Stimulated activated CD8-positive, alpha-beta memory T cell treated with anti-CD3 and anti-CD28 coated beads, Interleukin-2, amount 100 ng/mL, for 48 hours (primary cell): Measurements from ENCODE around the gene LAMC2.
A peak's percentile ranks its signal among the peaks of the same experiment; 100 is the strongest.
"Not testable (repeated sequence)": the region's sequence is repeated elsewhere in the genome, so short reads cannot be mapped to it uniquely, and the experiment has no call there.

Experiments
- DNase-seq, 2 donors: peaks; one replicate each; pipeline ENCODE4 v3.0.0-alpha.2; 2020; ENCODE audit warnings: low read depth in 2 of 2

LAMC2 gene

DNA sequence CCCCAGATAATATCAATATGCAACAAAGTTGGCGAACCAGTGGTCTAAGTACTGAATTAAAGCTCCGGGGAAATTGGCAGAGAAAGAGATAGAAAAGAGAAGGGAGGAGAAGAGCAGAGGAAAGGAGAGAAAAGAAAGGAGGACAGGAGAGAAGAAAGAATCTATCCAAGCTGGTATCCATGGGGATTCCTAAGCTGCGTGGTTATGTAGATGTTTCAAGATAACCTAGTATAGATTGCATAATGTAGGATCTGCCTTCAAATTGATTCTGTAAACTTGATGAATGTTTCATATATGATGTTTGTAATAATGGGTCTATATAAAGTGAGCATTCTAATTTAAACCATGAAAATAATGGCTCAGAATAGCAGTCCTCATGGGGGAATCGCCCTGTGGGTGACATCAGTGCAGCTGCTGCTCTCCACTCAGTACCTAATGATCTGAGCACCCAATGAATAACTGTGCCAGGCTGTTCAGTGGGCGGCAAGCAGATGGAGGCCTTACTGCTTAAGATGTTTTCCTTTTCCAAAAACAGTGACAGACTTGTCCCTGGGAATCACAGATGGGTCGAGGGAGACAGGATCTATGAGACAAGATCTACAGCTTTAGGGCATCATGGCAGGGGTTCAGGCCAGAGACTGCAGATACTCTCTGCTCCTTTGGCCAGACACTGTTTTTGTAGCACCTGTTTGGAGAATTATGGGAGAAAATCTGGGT, 78.0 kb downstream of the LAMC2 start:
- DNase-seq, result no peak

DNA sequence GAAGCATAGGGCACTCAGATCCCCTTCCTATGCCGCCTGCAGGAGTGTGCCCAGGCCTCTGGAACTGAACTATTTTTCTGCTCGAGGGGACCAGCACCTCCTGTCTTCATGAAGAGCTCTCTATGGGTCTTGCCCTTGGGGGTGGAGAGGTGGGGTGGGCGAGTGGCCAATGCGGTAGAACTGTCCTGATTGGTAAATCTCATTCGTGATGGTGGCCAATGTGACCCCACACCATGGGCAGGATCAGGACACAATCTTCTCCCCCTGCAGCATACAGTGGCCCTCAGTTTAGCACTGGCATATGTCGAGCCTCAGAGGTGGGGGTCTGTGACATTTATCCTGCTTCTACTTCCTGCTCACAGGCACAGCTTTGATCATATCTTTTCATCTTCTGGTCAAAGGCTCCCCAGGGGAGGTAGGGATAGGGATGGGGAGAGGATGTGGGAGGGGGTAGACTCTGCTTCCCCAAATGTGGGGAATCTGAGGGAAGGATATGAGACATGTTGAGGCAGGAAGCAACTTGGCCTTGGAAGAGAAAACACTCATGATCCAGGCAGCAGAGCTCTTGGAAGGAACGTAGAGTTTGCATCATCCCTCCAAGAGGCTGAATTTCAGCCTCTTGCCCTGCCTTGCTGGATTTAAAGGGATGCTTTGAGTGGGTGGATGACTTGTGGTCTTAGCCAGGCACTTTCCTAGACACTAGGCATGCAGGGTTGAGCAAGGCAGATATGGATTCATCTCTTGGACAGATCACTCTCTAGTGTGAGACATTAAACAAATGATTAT, 81.8 kb downstream of the LAMC2 start:
- no peak for DNase-seq

DNA sequence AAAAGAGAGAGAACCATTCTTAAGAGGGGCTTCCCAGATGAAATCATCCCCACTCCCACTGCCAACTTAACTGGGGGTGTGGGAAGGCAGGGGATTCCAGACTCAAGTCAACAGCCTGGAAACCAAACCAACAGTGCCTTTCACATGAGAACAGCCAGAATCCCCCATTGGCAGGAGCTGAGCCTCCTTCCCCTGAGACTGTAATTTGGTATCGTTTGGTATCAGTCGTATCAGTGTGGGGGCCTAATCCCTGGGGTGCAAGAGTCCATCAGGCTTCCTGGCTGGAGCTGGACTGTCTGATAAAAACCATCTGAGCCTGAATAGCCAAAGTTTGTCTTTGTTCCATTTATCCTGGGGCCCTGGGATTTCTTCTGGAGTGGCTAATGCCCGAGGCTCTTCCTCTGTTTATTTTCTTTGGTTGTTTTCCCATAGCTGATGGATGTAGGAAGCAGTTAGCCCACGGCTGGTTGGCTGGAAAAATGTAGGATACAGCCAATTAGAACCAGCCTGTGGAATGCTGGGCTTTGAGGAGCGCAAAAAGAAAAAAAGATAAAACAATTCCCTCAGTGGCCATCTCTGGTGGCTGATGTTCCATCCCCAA, 84.6 kb downstream of the LAMC2 start:
- no peak for DNase-seq

GRCh38 chr1:183272390-183272848, 86.4 kb downstream of the LAMC2 start:
- DNase-seq, result no peak

- no peak for DNase-seq
Observed at GRCh38 chr1:183273300-183273699, 87.2 kb downstream of the LAMC2 start.

DNA sequence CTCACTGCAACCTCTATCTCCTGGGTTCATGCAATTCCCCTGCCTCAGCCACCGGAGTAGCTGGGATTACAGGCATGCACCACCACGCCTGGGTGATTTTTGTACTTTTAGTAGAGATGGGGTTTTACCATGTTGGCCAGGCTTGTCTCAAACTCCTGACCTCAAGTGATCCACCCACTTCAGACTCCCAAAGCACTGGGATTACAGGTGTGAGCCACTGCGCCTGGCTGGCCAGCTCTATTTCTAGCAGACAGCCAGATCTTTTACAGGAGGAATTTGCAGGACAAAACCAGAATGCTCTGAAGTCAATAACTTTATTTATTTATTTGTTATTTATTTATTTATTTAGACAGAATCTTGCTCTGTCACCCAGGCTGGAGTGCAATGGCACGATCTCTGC, 87.9 kb downstream of the LAMC2 start:
- not testable (repeated sequence) for DNase-seq

- no peak for DNase-seq
Observed at GRCh38 chr1:183274836-183275235, 88.8 kb downstream of the LAMC2 start.

GRCh38 chr1:183275322-183275721, 89.3 kb downstream of the LAMC2 start:
- DNase-seq, result no peak

DNA sequence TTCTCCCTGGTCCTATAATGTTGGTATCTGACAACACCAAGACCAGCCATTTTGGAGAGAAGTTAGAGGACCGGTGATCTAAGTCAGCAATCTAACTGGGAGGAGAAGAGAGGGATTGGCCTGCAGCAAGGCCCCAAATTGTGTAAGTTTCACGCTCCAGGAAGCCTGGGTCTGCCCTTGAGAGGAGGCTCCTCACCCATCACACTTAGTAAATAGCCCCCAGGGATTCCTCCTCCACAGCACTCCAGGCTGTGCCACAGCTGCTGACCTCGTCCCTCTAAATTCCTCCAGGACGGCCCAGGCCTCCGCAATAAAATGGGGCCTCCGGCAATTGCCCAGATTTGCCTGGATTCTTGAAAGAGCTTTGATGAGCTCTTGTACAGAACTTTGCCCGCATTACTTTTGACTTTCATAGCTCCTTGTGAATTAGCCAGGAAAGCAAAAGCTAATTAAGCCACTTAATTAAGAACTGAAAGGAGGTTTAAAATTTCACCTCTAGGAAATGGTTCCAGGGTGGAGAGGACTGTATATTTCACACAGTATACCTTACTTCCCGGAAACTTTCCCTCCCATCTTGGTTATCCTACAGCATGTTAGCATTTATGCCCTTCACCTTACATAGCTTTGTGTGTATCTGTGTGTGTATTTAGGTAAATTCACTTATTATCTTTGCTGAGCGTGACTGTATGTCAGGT, 90.5 kb downstream of the LAMC2 start:
- no peak for DNase-seq

GRCh38 chr1:183277821-183278738, 92.0 kb downstream of the LAMC2 start:
- DNase-seq, result no peak

GRCh38 chr1:183278739-183279591, 92.9 kb downstream of the LAMC2 start:
- no peak for DNase-seq

- DNase-seq, result no peak
Observed at GRCh38 chr1:183279835-183280234, 93.8 kb downstream of the LAMC2 start.

DNA sequence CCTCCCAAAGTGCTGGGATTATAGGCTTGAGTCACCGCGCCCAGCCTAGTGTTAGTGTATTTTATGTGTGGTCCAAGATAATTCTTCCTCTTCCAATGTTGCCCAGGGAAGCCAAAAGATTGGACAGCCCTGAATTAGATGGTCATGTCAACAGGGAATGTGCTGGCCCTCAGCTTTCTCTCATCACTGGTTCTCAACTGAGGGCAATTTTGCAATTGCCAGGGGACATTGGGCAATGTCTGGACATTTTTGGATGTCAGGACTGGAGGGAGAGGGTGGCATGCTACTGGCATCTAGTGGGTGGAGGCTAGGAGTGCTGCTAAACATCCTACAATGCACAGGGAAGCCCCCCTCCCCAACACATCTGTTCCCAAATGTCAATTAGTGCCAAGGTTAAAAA, 95.0 kb downstream of the LAMC2 start:
- no peak for DNase-seq

- DNase-seq, result peak; percentile 53 to 65
Observed at GRCh38 chr1:183281553-183282091, 95.6 kb downstream of the LAMC2 start.

DNA sequence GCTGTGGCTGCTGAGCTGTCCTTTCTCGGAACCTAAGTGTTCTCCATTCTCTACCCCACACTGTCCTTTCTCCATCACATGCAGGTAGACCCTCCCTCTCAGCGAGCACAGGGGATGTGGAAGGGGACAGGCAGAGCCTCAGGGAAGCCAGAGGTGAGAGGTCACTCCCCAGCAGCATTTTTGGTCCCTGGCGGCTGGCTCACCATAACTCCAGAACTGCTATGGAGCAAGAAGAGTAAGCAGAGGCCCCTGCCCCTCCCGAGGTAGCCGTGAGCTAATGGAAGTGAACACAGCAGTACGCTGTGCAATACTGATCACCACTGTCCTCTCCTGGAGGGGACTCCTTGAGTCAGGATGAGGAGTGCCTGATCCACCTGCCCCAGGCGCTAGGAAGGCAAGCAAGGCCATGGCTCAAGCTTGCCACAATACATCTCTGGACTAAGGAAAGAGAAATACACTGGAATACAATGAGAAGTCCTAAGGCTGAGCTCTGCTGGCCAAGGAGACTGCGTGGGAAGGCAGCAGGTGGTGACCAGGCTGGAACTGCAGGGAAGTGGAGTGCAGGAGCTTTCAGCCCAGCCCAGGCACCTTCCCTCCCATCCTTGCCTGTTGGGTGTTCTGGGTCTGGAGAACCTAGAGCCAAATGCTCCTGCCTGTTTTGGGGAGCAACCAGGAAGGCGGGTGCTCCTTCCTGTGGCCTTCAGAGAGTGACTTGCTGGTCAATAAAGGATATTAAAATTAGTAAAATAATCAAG, 96.2 kb downstream of the LAMC2 start:
- no peak for DNase-seq

DNA sequence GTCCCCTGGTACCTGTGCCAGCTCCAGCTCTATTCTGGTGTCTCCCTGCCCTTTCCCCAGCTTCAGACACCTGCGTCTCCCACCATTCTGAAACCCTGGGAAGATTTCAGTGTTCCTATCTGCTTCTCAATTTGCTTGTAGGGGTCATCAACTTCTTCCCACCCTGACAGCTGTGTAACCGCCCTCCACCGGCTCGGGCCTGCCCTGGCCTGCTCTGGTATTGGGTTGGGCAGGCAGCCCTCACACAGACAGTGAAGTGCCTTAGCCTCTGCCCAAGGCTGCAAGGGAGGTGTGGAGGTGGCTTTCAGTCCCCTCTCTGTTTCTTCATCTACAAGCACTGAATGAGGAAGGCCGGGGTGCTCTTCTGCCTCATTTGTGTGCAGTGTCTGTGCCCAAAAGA, 97.2 kb downstream of the LAMC2 start:
- no peak for DNase-seq

GRCh38 chr1:183284086-183284485, 98.0 kb downstream of the LAMC2 start:
- no peak for DNase-seq

- no peak for DNase-seq
Observed at GRCh38 chr1:183285256-183285655, 99.2 kb downstream of the LAMC2 start.

- DNase-seq, result no peak
Observed at GRCh38 chr1:183285746-183286145, 99.7 kb downstream of the LAMC2 start.
